HG02610 (cell line): ENCODE results near the gene ZPBP2.
"Not testable (repeated sequence)": the region's sequence is repeated elsewhere in the genome, so short reads cannot be mapped to it uniquely, and the experiment has no call there.

ENCODE experiments used
- ATAC-seq: cut with Tn5 transposase; IDR thresholded peaks from one replicate; pipeline ENCODE4 v1.9.1; 2021; ENCODE audit warnings: mild to moderate bottlenecking, moderate library complexity; ENCODE audit not compliant: unreplicated experiment

ZPBP2 gene

DNA sequence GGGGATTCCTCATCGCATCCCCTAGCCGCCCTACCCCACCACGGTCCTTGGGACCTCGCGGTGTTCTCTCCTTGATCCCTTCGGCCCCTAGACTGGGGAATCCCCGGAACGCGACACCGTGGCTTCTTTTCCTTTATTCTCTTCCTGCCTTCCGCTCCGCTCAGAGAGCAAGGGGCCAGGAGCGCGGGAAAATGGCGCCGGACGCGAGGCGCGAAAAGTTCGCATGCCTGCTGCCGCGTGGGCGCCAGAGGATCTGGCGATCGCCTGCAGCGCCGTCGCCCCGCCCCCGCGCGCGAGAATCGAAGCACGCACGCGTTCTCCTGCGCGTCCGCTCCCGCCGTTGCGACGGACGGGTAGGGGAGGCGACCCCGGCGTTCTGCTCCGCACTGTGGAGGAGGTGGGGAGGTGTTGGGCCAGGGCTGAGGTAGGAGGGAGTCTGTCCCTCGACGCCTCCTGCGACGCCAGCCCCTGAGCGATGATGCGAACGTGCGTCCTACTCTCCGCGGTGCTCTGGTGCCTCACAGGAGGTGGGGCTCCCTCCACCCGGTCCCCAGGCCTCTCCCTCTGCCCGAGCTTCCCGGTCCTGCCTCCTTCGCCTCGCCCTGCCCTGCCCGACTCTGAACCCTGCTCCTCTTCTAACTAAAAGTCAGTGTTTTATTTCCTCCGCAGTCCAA lies at the start of gene ZPBP2:
Gene ZPBP2 (plus strand): TSS at position 323 of the 674 bp plus-strand sequence. CDS start 153 bp downstream, at position 476.
- no peak for ATAC-seq

- ATAC-seq = no peak
Observed at GRCh38 chr17:39818358-39819000, 49.5 kb upstream of the ZPBP2 start.

DNA sequence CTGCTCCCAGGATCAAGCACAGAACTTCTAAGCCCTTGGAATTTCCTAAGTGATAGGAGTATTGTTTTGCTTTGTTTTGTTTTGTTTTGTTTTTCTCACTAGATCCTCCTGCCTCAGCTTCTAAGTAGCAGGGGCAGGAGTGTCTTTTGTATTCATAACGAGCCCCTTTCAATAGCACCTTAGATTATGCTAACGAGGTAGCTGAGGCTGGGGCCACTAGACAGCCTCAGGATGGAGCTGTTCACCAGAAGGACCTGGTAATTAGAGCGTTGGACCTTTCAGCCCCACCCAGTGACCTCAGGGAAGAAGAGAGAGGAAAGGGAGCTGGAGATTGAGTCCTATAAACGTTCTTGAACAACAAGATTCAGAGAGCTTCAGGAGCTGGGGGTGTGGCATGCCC lies 47.5 kb upstream of the ZPBP2 start:
- no peak for ATAC-seq

- no peak for ATAC-seq
Observed at GRCh38 chr17:39820987-39821386, 47.0 kb upstream of the ZPBP2 start.

GRCh38 chr17:39822051-39822451 lies 46.0 kb upstream of the ZPBP2 start:
- ATAC-seq = no peak

GRCh38 chr17:39823407-39824054 lies 44.5 kb upstream of the ZPBP2 start:
- ATAC-seq = no peak

DNA sequence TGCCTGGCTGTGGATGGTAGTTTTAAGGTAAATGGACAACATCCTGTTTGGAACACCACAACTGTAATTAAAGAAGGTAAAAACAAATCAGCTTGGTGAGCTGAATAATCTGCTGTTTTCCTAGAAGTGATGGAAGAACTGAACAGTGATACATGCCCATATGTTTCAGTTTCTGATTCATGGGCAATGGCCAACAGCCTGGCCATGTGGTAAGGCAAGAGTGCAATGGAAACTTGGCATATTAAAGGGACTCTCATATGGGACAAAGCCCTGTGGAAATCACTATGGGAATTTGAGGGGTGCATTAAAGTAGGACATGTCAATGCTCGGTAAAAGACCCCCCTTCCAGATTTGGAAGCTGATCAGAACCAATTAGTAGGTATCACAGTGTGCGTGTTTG lies 41.7 kb upstream of the ZPBP2 start:
- ATAC-seq = no peak

- ATAC-seq = no peak
Observed at GRCh38 chr17:39828443-39828842, 39.6 kb upstream of the ZPBP2 start.

DNA sequence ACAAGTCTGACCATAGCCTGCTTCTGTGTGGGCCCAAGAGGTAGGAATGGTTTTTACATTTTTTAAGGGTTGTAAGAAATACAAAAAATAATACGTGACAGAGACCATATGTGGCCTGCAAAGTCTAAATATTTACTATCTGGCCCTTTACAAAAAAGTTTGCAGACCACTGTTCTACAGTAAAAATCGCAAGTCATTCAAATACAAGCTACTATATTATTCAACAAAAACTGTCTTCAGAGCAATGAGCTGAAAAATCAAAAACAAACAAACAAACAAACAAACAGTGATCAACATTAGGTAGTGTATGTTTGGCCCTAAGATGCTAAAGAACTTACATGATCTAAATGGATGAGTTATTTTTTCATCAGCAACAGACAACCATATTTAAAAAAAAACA lies 36.4 kb upstream of the ZPBP2 start:
- ATAC-seq = no peak

DNA sequence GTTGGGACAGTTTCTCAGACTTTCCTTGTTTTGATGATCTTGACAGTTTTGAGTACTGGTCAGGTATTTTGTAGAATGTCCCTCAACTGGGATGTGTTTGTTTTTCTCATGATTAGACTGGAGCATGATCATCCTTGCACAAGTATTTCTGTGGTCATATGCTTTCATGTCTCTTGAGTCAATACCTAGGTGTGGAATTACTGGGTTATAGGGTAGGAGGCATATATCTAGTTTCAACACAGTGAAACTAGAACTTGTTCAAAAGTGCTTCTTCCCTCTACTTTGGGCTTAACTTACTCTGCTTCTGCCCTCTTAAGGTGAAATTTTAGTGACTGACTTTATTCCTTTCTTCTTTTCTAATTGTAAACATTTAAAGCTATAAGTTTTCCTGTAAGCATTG lies 34.0 kb upstream of the ZPBP2 start:
- no peak for ATAC-seq

DNA sequence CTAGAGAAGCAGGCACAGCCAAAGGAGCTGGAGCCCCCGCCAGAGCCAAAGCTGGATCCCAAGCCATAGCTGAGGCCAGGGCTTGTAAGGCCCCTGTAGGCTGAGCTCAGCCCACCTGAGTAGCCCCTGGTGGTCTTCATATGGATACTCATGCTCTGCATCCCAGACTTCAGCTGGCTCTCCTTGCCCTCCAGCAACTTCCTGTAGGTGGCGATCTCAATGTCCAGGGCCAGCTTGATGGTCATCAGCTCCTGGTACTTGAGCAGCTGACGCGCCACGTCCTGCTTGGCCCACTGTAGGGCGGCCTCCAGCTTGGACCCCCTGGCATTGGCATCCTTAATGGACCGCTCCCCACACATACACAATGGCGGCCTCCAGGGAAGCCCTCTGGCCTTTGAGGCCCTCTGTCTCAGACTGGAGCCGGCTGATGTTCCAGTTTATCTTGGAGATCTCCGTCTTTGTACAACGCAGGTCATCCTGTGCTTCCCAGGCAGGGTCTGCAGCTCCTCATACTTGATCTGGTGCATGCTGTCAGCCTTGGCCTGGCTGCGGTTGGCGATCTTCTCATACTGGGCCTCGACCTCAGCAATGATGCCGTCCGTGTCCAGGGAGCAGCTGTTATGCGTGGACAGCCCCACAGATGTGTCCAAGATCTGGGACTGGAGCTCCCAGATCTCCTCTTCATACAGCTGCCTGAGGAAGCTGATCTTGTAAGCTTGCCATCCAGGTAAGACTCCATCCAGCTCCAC lies 32.8 kb upstream of the ZPBP2 start:
- no peak for ATAC-seq

GRCh38 chr17:39836117-39836516 lies 31.9 kb upstream of the ZPBP2 start:
- ATAC-seq = no peak

GRCh38 chr17:39838057-39838456 lies 29.9 kb upstream of the ZPBP2 start:
- ATAC-seq = no peak

DNA sequence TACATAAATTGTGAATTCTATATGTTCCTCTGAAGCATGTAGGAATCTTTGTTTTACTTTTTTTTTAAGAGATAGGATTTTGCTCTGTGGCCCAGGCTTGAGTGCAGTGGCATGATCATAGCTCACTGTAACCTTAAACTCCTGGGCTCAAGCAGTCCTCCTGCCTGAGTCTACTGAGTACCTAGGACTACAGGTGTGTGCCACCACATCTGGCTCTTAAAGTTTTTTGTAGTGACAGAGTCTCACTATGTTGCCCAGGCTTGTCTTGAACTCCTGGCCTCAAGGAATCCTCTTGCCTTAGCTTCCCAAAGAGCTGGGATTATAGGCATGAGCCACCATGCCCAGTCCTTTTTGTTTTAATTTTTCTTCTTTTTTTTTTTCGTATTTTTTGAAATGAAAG lies 29.2 kb upstream of the ZPBP2 start:
- no peak for ATAC-seq

GRCh38 chr17:39841134-39841683 lies 26.8 kb upstream of the ZPBP2 start:
- ATAC-seq = no peak

DNA sequence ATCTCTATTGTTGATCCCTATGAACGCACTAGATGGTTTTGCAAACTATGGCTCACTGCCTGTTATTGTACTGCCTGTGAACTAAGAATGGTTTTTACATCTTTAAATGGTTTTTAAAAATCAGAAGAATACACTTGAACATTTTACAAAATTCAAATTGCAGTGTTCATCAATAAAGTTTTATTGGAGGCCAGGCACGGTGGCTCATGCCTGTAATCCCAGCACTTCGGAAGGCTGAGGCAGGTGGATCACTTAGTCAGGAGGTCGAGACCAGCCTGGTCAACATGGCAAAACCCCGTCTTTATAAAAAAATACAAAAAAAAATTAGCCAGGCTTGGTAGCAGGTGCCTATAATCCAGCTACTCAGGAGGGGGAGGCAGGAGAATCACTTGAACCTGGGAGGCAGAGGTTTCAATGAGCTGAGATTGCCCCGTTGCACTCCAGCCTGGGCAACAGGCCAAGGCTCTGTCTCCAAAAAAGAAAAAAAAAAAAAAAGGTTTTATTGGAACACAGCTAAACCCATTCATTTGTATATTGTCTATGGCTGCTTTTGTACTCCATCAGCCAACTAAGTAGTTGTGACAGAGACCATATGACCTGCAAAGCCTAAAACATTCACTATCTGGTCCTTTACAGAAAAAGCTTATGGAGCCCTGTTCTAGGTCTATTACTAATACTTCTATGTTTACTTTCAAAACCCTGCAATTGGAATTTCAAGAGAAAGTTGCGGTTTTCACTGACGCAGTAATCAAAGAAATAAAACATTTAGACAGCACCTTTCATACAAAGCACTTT lies 22.8 kb upstream of the ZPBP2 start:
- ATAC-seq = no peak

- ATAC-seq = no peak
Observed at GRCh38 chr17:39846205-39846604, 21.8 kb upstream of the ZPBP2 start.

DNA sequence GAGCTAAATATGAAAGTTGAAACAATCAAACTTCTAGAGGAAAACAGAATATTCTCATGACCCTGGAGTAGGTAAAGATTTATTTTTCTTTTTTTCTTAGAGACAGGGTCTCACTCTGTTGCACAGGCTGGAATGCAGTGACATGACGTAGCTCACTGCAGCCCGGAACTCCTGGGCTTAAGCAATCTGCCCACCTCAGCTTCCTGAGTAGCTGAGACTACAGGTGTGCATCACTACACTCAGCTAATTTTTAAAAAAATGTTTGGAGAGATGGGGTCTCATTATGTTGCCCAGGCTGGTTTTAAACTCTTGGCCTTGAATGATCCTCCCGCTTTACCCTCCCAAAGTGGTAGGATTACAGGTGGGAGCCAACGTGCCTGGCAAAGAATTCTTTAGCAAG lies 19.4 kb upstream of the ZPBP2 start:
- no peak for ATAC-seq

DNA sequence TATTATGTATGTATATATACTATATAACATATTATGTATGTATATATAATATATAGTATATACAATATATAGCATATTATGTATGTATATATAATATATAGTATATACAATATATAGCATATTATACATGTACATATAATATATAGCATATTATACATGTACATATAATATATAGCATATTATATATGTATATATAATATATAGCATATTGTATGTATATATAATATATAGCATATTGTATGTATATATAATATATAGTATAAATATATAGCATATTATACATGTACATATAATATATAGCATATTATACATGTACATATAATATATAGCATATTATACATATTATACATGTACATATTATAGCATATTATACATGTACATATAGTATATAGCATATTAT lies 17.8 kb upstream of the ZPBP2 start:
- not testable (repeated sequence) for ATAC-seq

DNA sequence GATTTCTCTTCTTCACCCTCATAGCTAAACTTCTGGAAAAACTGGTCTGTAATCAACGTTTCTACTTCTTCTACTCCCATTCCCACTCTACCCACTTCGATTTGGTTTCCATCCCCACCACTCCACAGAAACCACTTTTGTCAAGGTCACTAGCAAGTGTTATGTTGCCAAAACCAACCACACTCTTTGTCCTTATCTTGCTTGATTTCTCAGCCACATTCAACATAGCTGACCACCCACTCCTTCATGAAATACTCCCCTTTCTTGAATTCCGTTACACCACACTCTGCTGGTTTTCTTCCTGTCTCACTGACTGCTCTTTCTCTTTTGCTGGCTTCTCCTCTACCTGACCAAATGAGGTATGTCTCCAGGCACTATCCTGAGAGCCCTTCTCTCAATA lies 15.8 kb upstream of the ZPBP2 start:
- no peak for ATAC-seq
